ENCODE measurements around the gene LRP1B.

Gene LRP1B

DNA sequence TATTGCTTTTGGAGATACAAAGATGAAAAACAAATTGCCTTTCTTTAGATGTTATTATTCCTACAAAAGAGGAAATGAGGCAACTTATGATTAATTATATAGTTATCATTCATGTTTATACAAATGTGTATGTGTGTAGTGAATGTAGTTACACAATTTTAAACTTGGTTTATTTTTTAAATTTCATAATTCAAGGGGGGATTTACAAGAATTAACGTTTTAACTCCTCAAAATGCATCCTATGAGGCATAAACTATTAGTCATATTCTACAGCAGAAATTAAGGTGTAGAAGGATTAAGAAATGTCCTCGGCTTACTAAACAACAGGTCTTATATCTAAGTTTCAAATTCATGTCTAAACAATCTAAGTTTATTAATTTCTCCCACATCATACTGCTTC, 1545.8 kb downstream of the LRP1B start:
- Histone ChIP-seq H3K4me3 (ENCODE audit: low read depth in 1 of 2, low read length in 1 of 2) (no peak overlapping the region), H3K4me1 (ENCODE audit: control insufficient read depth in 1 of 2, insufficient read depth in 1 of 2, low read depth in 1 of 2, low read length in 1 of 2) (no peaks in the 10 kb centered on the region), H3K27me3 (no peaks in the 10 kb centered on the region), H3K36me3 (no peaks in the 10 kb centered on the region), H3K9me3 (no peaks in the 10 kb centered on the region), H3K27ac (no peak overlapping the region)
- no peak for TF ChIP-seq CTCF (IDR thresholded peaks at IDR 0.05)

- TF ChIP-seq CTCF (IDR thresholded peaks at IDR 0.05) = no peak
- H3K27me3 ChIP-seq = no peaks in the 10 kb centered on the region
- no peaks in the 10 kb centered on the region for H3K4me1 ChIP-seq (ENCODE audit: control insufficient read depth in 1 of 2, insufficient read depth in 1 of 2, low read depth in 1 of 2, low read length in 1 of 2)
- H3K4me3 ChIP-seq (ENCODE audit: low read depth in 1 of 2, low read length in 1 of 2) = no peak overlapping the region
- no peak overlapping the region for H3K27ac ChIP-seq
- H3K36me3 ChIP-seq = no peaks in the 10 kb centered on the region
- H3K9me3 ChIP-seq = no peaks in the 10 kb centered on the region
Measured at GRCh38 chr2:140584471-140584870, 1546.3 kb downstream of the LRP1B start.

GRCh38 chr2:140580532-140581151, 1550.2 kb downstream of the LRP1B start:
- no peak for TF ChIP-seq CTCF (IDR thresholded peaks at IDR 0.05)
- H3K9me3 ChIP-seq = no peaks in the 10 kb centered on the region
- H3K4me1 ChIP-seq (ENCODE audit: control insufficient read depth in 1 of 2, insufficient read depth in 1 of 2, low read depth in 1 of 2, low read length in 1 of 2) = no peaks in the 10 kb centered on the region
- H3K4me3 ChIP-seq (ENCODE audit: low read depth in 1 of 2, low read length in 1 of 2) = no peak overlapping the region
- H3K36me3 ChIP-seq = no peaks in the 10 kb centered on the region
- no peaks in the 10 kb centered on the region for H3K27me3 ChIP-seq
- H3K27ac ChIP-seq = no peak overlapping the region

- Histone ChIP-seq H3K9me3 (no peaks in the 10 kb centered on the region), H3K27me3 (no peaks in the 10 kb centered on the region), H3K36me3 (no peaks in the 10 kb centered on the region), H3K27ac (no peak overlapping the region), H3K4me3 (ENCODE audit: low read depth in 1 of 2, low read length in 1 of 2) (no peak overlapping the region), H3K4me1 (ENCODE audit: control insufficient read depth in 1 of 2, insufficient read depth in 1 of 2, low read depth in 1 of 2, low read length in 1 of 2) (no peaks in the 10 kb centered on the region)
- no peak for TF ChIP-seq CTCF (IDR thresholded peaks at IDR 0.05)
Measured at GRCh38 chr2:140577453-140577852, 1553.4 kb downstream of the LRP1B start.

- no peaks in the 10 kb centered on the region for H3K36me3 ChIP-seq
- no peak for TF ChIP-seq CTCF (IDR thresholded peaks at IDR 0.05)
- H3K4me1 ChIP-seq (ENCODE audit: control insufficient read depth in 1 of 2, insufficient read depth in 1 of 2, low read depth in 1 of 2, low read length in 1 of 2) = no peaks in the 10 kb centered on the region
- no peaks in the 10 kb centered on the region for H3K9me3 ChIP-seq
- H3K27me3 ChIP-seq = no peaks in the 10 kb centered on the region
- no peak overlapping the region for H3K27ac ChIP-seq
- no peak overlapping the region for H3K4me3 ChIP-seq (ENCODE audit: low read depth in 1 of 2, low read length in 1 of 2)
Measured at GRCh38 chr2:140567734-140568133, 1563.1 kb downstream of the LRP1B start.

GRCh38 chr2:140565756-140566155, 1565.1 kb downstream of the LRP1B start:
- TF ChIP-seq CTCF (IDR thresholded peaks at IDR 0.05) = no peak
- Histone ChIP-seq H3K4me3 (ENCODE audit: low read depth in 1 of 2, low read length in 1 of 2) (no peak overlapping the region), H3K27me3 (no peaks in the 10 kb centered on the region), H3K9me3 (no peaks in the 10 kb centered on the region), H3K27ac (no peak overlapping the region), H3K36me3 (no peaks in the 10 kb centered on the region), H3K4me1 (ENCODE audit: control insufficient read depth in 1 of 2, insufficient read depth in 1 of 2, low read depth in 1 of 2, low read length in 1 of 2) (no peaks in the 10 kb centered on the region)

All from neutrophil (primary cell).